Activated CD4-positive, CD25-positive, alpha-beta regulatory T cell (primary cell): ENCODE results near the gene POU4F3.

Experiments
- DNase-seq, 4 experiments: peaks; one replicate each; lab custom pipeline; 2025; lab: John Stamatoyannopoulos, UW

The POU4F3 gene

DNA sequence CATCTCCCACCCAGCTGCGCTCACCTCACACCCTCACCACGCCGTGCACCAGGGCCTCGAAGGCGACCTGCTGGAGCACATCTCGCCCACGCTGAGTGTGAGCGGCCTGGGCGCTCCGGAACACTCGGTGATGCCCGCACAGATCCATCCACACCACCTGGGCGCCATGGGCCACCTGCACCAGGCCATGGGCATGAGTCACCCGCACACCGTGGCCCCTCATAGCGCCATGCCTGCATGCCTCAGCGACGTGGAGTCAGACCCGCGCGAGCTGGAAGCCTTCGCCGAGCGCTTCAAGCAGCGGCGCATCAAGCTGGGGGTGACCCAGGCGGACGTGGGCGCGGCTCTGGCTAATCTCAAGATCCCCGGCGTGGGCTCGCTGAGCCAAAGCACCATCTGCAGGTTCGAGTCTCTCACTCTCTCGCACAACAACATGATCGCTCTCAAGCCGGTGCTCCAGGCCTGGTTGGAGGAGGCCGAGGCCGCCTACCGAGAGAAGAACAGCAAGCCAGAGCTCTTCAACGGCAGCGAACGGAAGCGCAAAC lies 1.1 kb downstream of the POU4F3 start:
- no peak for DNase-seq

DNA sequence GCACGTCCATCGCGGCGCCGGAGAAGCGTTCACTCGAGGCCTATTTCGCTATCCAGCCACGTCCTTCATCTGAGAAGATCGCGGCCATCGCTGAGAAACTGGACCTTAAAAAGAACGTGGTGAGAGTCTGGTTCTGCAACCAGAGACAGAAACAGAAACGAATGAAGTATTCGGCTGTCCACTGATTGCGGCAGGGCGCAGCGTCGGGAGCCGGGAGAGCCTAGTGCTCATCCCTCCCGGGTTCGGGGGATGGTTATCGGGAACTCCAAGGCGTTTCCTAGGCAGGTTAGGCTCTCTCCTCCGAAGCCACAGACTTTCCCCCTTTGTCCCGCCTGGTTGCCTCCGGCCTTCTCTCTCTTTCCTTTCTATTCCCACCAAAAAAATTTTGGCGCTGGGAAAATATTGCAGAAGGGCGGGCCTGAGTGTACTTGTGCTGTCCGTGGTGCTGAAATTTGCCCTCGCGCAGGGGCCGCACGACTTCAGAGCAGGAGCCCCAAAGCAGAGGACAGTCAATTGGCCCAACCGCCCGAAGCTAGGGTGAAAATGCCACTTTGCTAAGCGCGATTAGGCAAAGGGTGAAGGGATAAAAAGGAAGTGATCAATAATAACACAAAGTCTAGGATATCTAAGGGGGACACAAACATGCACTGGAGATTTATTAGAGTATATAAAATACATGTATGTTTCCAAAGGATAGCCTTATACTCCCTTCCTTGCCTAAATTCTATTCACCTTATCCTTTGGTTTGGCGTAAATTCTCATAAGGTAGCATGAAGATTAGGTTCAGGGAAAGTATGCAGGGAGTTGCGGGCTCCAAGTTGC lies 1.8 kb downstream of the POU4F3 start:
- DNase-seq: no peak

DNA sequence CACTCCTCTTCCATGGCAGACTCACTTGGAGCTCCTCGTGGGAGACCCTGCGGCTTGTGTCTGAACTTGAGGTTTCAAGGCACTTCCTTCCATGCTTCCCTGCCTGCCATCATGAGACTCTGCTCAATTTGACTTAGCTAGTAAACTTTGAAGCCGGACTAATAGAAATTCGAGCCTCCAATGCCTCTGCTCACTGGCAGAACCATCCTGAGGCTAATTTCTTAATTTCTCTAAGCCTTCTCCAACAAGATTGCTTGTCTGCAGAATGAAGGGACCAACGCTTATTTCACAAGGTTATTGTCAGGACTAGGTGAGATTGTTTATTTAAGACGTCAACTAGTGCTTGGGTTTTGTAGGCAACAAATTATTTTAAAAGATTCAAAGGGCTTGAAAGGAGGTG lies 3.2 kb downstream of the POU4F3 start:
- DNase-seq: no peak

DNA sequence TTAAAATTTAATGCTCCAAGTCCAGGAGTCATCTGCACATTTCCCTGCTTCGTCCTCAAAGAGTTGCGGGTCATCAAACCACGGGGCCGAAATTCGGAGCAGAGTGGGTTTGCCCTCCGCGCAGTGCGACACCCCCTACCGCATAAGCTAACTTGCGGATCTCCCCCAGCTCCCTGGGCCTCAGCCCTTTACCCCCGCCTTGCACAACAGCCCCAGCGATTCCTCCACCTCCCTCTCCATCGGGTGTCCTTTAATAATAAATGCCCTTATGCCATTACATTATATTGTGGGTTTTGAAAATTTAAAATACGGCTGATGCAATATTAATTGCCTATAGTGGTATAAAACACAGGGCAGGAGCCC lies 3.9 kb downstream of the POU4F3 start:
- DNase-seq: no peak

DNA sequence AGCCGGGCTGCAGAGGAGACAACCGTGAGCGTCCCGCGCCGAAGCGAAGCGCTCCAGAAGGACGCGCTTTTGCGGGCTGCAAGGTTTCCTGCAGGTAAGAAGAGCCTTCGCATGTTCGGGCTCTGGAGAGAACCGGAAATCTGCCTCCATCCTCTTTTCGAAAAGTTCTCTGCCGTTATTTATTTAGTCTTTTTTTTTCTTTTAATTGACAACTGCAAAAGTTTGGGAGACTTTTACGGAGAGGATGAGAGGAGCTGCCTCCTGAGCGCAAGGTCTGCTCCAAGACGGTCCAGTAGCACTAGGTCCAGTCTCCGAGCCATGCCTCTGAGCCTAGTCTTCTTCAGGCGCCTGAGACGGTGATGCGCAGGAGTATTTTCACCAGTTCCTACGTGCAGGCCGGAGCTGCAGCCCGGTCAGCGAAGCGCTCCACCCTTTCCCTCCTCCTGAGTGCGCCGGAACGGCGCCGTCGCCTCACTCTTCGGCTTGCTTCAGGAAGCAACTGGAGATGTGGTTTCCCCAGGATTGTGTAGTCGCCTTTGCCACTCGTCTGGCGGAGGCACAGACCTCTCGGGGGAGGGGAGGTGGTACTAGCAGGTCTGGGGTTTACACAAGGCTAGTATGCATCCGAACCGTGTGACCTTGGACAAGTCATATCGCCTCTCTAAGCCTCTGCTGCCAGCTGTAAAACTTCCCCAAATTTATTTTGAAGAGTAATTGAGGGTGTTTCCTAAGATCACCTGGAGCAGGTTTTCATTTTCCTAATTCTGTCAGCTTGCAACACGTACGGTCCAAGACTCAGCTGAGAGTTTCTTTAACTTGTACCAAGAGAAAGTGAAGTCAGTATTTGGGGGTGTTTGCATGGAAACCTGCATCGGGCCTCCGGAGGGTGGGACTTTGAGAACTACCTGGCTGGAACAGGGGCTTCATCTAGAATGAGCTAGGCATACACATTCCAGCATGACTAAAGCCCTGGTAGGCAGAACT lies 4.5 kb downstream of the POU4F3 start:
- DNase-seq: no peak

DNA sequence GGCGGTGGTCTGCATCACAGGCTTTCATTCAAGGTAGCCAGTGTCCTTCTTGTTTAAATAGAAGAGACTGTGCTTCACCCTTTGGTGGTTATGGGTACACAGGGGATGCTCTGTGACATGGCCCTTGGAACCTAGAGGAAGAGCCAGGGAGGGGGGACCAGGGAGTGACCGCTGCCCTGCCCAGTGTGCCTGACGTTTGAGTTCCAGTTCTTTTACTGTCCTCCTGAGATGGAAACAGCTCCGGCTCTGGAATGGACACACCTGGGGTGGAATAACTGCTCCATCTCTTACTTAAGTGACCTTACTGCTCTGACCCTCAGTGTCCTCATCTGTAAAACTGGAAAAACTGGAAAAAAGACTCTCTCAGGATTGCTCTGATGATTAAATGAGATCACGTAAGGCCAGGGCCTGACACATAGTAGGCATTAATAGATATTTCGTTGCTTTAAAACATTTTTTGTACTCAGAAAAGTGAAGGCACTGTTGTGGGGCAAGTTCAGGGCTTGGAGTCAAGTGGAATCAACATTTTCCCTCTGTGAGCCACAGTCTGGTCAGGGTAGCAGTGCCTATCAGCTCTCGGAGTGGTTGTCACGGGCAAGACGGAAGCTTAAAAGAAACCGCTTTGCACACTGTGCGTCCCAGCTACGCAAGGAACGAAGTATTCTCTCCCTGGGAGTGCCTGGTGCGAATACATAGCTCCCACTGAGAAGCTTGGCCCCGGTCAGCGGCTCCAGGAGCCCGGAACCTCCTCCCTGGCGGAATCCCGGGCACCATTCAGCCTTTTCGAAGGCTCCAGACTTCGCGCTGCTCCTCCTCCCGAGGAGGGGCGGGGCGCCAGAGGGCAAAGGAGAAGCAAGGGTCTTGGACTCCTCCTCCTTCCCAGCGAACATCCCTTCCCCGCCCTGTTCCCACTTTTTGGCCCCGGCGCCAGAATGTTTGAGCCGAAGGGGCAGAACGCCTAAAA lies 5.8 kb downstream of the POU4F3 start:
- DNase-seq: no peak

DNA sequence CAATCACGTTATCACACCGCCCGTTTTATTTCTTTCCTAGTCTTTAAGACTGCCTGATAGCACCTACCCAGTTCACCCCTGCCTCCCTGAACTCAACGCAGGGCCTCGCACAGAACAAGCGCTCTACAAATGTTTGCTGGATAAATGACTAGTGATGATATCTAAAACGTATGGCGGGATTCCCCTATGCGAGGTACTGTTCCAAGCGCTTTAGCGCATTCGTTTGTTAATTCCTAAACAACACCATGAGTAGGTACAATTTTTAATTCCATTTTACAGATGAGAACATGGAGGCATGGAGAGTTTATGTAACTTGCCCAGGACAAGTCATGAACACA lies 6.6 kb downstream of the POU4F3 start:
- DNase-seq: no peak

DNA sequence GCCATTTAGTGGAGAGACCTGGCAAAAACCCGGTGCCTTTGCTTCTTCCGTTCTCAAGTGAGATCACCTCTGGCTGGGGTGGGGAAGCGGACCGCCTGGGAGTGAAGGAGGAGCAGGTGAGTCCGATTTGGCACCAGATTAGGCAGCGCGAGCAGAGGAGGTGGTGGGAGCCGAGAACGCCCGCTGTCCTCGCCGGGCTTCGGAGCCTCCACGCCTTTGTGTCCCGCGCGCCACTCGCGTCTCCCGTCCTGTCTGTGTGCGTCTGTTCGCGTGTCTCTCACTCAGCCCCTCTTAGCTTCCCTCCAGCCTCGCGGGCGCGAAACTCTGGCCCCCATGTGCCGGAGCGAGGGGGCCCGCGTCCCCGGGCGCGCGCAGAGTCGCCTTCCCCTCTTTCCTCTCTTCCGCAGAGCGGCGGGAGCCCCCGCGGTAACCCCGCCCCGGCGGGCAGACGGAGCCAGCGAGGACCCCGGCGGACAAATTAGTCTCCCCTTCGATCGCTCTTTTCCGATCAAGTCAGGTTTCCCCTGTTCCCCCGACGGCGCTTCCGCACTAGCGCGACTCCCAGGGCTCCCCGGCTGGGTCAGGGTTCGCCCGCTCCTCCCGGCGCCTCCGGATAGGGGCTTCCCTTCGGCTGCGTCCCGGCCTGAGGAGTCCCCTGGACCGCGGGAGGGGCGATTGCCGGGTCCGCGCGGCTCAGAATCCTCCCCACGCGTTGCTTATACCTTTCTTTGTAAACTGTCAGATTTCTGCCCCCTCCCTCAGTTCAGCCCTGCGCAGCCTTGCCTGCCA lies 7.1 kb downstream of the POU4F3 start:
- no peak for DNase-seq

DNA sequence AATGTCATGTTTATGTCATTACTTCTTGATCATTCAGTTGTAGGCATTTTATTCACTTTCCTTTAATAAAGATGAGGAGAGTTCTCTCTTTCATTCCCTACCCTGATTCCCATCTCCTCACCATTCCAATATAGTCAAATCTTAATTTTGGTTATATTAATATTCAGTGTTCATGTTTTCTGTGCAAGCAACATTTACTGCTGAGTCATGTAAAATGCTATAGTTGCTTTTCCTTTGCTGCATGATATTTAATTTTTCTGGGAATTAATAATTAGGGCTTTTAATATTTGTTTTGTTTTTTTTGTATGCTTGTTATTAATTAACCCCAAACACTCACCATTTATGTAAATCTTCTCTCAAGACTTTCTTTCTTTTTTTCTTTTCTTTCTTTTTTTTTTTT lies 18.5 kb downstream of the POU4F3 start:
- no peak for DNase-seq

DNA sequence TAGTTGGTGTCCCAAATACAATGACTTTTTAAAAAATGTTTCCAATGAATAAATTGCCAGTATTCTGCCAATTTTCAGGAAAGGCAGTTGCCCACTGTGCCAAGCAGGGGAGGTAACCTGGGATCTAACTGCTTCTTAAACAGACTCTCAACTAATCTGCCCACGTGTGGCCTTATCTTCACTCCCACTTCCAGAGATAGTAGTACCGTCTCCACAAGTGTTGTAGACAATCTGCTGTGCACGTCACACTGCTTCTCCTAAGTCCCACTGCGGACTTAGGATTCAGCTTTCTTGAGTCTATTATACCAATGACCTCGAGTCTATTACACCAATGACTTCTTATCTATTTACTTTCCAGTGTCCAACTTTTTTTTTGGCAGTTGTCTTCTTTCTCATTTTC lies 21.2 kb downstream of the POU4F3 start:
- no peak for DNase-seq

DNA sequence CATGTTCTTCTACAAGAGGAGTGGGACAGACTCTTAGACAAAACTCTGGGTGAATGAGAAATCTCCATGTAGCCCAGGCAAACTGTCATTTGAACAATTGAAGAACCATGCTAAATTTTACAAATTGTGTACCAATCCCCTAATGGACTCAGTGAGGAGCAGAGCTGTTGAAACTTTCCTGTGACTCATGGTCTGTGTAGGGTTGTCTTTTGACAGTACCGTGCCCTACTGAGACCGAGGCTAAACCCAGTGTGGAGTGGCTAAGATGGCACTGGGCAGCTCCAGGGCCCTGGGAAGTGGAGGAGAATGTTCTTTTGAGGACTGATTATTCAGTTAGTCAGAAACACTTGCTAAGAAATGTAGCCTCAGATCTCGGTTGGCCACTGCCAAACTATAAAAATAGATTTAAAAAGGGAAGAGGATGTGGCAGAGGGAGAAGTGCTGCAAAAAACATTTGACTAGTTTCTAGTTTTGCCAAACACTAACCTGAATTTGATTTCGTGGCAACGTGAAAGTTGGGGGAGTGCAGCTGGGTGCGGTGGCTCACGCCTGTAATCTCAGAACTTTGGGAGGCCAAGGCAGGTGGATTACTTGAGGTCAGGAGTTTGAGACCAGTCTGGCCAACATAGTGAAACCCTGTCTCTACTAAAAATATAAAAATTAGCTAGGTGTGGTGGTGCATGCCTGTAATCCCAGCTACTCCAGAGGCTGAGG lies 24.7 kb downstream of the POU4F3 start:
- no peak for DNase-seq

DNA sequence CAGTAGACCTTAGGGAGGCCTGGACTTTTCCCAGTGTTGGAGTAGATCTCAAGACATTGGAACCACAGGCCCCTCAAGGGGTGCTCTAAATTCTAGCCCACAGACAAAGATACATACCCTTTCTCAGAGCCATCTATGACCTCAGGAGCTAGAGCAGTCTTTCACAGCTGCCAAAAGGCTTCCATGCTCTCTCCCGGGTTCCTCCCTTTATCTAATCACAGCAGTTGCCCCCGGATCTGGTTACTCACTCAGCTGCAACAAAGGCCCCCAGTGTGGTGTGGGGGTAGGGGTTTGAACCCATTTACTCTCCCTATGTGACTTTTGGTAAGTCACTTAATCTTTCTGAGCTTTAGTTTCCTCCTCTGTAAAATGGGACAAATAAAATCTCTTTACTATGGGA lies 27.0 kb downstream of the POU4F3 start:
- DNase-seq: no peak

DNA sequence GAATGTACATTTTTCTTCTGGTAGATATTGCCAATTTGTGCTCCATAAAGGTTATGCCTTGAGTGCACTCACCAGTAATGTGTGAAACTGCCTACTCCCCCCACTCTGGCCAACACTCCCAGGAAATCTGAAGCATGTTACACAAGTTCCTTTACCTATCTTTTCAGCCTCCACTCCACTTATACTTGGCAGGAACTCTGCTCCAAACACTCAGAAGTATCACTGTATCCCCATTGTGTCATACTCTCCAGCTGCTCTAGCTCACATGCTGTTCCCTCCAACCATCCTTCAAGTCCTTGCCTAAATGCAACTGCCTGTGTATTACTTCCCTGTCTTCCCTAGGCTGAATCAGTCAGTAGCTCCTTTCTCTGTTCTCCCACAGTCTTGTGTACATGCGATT lies 28.3 kb downstream of the POU4F3 start:
- DNase-seq: no peak

DNA sequence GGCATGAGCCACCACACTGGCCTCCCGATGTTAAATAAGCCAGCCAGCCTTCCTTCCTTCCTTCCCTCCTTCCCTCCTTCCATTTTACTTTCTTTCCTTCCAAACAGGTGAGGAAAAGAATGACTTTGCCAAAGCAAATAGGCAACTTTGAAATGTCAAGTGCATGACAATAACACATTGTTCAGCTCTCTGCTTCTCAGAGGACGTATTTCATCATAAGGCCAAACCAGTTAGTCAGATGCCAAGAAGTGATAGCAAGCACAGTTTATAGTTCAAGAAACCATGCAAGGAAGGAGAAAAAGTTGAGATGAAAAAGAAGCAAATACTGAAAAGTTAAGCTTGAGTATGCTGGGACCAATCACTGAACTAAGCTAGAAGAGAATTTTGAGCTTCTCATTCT lies 29.5 kb downstream of the POU4F3 start:
- no peak for DNase-seq

DNA sequence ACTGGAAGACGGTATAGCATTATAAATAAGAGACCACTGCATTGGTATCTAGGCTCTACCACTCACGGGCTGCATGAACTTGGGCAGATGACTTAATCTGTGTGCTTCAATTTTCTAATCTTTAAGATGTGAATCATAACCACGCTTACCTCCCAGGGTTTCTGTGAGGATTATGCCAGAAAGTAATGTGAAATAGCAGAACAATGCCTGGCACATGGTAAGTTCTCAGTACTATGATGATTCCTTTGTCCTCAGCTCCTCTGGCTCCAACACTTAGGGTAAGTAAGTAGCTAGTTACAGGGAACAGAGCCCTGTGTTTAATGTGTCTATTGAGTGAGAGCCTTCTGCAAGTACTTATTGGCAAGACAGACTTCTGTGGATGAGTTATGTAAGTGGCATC lies 31.1 kb downstream of the POU4F3 start:
- no peak for DNase-seq

DNA sequence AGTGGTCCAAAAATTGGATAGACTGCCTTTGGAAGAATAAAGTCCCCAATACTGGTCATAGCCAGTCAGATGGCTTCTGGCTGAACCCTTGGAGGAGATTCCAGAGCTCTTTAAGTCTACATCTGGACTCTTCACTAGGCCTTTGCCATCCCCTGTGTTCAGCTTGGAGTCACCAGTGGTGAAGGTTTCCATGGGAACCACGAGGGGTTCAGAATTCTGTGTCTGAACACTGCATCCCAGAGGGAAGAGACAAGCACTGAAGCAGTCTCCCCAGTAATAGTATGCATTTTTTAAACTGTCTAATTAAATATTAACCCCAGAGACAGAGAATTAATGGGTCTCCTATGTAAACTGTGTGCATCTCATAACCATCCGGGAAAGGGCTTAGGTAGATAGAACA lies 38.2 kb downstream of the POU4F3 start:
- DNase-seq: no peak

DNA sequence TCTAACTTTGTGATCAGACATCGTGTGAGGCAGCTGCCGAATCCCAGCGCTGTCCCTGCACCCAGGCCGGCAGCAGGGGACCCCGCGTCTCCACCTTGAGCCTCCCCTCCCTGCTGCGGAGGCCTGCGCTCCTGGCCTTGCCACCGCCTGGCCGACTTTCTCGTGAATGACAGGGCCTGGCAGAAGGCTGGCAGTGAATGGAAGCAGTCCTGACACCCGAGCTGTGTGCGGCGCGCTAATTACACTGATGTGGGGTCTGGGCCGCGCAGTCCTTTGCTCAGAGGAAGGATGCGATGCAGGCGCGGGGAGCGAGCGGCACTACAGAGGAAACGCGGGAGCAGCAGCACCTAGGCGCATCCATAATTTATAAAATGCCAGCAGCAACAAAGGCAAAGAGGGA lies 40.3 kb downstream of the POU4F3 start:
- no peak for DNase-seq

DNA sequence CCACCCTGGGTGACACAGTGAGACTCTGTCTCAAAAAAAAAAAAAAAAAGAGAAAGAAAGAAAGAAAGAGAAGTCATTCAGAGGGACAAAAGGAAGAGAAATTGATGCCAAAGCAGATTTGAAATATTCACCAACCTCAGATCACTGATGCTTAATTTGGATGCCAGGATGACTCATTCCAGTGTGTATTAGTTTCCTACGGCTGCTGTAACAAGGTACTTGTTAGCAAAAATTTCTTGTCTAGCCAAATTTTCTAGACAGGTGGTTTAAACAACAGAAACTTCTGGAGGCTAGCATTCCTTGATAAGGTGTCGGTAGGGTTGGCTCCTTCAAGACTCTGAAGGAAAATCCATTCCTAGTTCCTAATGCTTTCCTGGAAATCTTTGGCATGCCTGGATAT lies 42.1 kb downstream of the POU4F3 start:
- DNase-seq: no peak

DNA sequence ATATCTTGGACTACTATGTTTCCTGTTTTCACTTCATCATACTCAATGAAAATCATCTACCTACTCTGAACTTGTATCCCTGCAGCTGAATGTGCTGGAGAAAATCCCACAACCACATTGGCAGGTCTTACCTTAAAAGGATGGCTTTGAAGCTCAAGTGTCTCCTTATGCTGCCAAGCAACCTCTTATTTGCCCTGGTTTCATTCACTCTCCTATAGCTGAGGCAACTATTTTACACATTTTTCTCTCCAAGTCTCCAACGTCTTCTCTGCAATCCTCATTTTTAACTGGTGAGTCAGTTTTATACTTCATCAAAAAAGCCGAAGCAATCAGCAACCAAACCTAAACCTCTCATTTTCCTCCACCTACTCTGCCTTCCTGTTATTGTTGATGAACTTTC lies 49.7 kb downstream of the POU4F3 start:
- no peak for DNase-seq

DNA sequence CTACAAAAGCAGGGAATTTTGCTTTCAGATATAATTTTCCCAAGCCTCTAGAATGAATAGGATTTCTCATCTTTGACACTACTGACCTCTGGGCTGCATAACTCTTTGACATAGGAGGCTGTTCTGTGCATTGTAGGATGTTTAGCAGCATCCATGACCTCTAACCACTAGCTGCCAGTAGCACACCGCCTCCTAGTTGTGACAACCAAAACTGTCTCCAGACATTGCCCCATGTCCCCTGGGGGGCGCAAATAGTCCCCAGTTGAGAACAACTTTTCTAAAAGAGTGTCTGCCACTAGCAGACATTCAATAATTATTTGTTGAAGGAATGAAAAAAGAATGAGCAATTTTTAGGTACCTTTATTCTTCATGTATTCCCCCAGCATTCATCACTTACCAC lies 51.8 kb downstream of the POU4F3 start:
- DNase-seq: no peak
